Esophagus squamous epithelium (tissue), 4 donors: ENCODE data around the gene FGF12.

ENCODE experiments used
- POLR2A ChIP-seq, 4 donors: fragments of 450-650 bp; IDR thresholded peaks; one replicate each; pipeline ENCODE4 v1.6.1; 2017; ENCODE audit warnings: antibody characterized with exemption in 4 of 4, mild to moderate bottlenecking in 4 of 4, moderate library complexity in 3 of 4
- TF ChIP-seq, protein P1 (sequence below), 6 experiments: fragments of 450-650 bp in 4 of 6; fragments of 200-600 bp in 2 of 6; sonication (generic) in 2 of 6; IDR thresholded peaks; one replicate each; pipeline ENCODE4 v1.5.1; 2016 to 2019; ENCODE audit warnings: antibody characterized with exemption in 6 of 6, mild to moderate bottlenecking in 4 of 6, moderate library complexity in 4 of 6

- TF ChIP-seq, protein P1, sequence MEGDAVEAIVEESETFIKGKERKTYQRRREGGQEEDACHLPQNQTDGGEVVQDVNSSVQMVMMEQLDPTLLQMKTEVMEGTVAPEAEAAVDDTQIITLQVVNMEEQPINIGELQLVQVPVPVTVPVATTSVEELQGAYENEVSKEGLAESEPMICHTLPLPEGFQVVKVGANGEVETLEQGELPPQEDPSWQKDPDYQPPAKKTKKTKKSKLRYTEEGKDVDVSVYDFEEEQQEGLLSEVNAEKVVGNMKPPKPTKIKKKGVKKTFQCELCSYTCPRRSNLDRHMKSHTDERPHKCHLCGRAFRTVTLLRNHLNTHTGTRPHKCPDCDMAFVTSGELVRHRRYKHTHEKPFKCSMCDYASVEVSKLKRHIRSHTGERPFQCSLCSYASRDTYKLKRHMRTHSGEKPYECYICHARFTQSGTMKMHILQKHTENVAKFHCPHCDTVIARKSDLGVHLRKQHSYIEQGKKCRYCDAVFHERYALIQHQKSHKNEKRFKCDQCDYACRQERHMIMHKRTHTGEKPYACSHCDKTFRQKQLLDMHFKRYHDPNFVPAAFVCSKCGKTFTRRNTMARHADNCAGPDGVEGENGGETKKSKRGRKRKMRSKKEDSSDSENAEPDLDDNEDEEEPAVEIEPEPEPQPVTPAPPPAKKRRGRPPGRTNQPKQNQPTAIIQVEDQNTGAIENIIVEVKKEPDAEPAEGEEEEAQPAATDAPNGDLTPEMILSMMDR (IDR thresholded peaks at IDR 0.05) = no peak
- TF ChIP-seq POLR2A (IDR thresholded peaks at IDR 0.05) = no peak
Measured at GRCh38 chr3:192366916-192367315, 360.4 kb downstream of the FGF12 start.
